Measurements from ENCODE around the gene OR10H5.

GRCh38 chr19:15776991-15777970 lies 10.2 kb upstream of the OR10H5 start:
- TF ChIP-seq, protein P1, sequence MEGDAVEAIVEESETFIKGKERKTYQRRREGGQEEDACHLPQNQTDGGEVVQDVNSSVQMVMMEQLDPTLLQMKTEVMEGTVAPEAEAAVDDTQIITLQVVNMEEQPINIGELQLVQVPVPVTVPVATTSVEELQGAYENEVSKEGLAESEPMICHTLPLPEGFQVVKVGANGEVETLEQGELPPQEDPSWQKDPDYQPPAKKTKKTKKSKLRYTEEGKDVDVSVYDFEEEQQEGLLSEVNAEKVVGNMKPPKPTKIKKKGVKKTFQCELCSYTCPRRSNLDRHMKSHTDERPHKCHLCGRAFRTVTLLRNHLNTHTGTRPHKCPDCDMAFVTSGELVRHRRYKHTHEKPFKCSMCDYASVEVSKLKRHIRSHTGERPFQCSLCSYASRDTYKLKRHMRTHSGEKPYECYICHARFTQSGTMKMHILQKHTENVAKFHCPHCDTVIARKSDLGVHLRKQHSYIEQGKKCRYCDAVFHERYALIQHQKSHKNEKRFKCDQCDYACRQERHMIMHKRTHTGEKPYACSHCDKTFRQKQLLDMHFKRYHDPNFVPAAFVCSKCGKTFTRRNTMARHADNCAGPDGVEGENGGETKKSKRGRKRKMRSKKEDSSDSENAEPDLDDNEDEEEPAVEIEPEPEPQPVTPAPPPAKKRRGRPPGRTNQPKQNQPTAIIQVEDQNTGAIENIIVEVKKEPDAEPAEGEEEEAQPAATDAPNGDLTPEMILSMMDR (conservative IDR thresholded peaks at IDR 0.05): no peak
- TF ChIP-seq ZFX (IDR thresholded peaks at IDR 0.05): no peak
